Neural progenitor cell (in vitro differentiated cells): Measurements from ENCODE around the gene RALBP1. TPM values are rescaled to one million over a fixed set of nuclear protein-coding genes. Genes with fewer than 3 reads are reported as not detected.

Source experiments
- DNase-seq: peaks from one replicate; pipeline ENCODE4 v3.0.0-alpha.2; 2016; ENCODE audit warnings: low spot score
- H2AFZ ChIP-seq: fragments of 200-600 bp; sonication (generic); replicated peaks from 2 replicates; pipeline ENCODE4 v1.6.1; 2016; ENCODE audit warnings: antibody characterized with exemption
- H3F3A ChIP-seq: fragments of 200-600 bp; sonication (generic); 2 replicates; pipeline ENCODE4 v1.6.1; 2016; ENCODE audit warnings: antibody characterized with exemption, low read depth
- H3K27ac ChIP-seq: fragments of 200-600 bp; sonication (generic); 2 replicates; pipeline ENCODE4 v1.5.1; 2016; ENCODE audit warnings: mild to moderate bottlenecking
- H3K27me3 ChIP-seq: fragments of 200-600 bp; sonication (generic); 2 replicates; pipeline ENCODE4 v1.6.1; 2016; ENCODE audit warnings: mild to moderate bottlenecking, moderate library complexity
- H3K36me3 ChIP-seq: fragments of 200-600 bp; sonication (generic); 2 replicates; pipeline ENCODE4 v1.5.1; 2016
- H3K4me1 ChIP-seq: fragments of 200-600 bp; sonication (generic); 2 replicates; pipeline ENCODE4 v1.6.1; 2016; ENCODE audit warnings: mixed run types
- H3K4me2 ChIP-seq: fragments of 200-600 bp; sonication (generic); 2 replicates; pipeline ENCODE4 v1.6.1; 2016
- H3K4me3 ChIP-seq: fragments of 200-600 bp; sonication (generic); 2 replicates; pipeline ENCODE4 v1.5.1; 2016
- H3K79me2 ChIP-seq: fragments of 200-600 bp; sonication (generic); 2 replicates; pipeline ENCODE4 v1.6.1; 2016; ENCODE audit warnings: low read depth
- H3K9ac ChIP-seq: fragments of 200-600 bp; sonication (generic); 2 replicates; pipeline ENCODE4 v1.6.1; 2016
- H3K9me3 ChIP-seq: fragments of 200-600 bp; sonication (generic); 2 replicates; pipeline ENCODE4 v1.5.1; 2016; ENCODE audit warnings: low read depth
- H4K20me1 ChIP-seq: fragments of 200-600 bp; sonication (generic); 2 replicates; pipeline ENCODE4 v1.6.1; 2016; ENCODE audit warnings: low read depth
- H3K27ac Mint-ChIP-seq: 3 replicates; pipeline ENCODE4 v1.8.0; 2021; ENCODE audit warnings: mixed read lengths
- H3K27me3 Mint-ChIP-seq: 2 replicates; pipeline ENCODE4 v1.8.0; 2022; ENCODE audit warnings: low read depth, mild to moderate bottlenecking, inconsistent platforms, moderate library complexity, mixed read lengths; ENCODE audit not compliant: insufficient read depth
- H3K36me3 Mint-ChIP-seq: 3 replicates; pipeline ENCODE4 v1.8.0; 2021; ENCODE audit warnings: mixed read lengths
- H3K4me1 Mint-ChIP-seq: 3 replicates; pipeline ENCODE4 v1.8.0; 2021; ENCODE audit warnings: mixed read lengths
- H3K4me3 Mint-ChIP-seq: 3 replicates; pipeline ENCODE4 v1.8.0; 2021; ENCODE audit warnings: mild to moderate bottlenecking, moderate library complexity, mixed read lengths
- H3K9me3 Mint-ChIP-seq: 3 replicates; pipeline ENCODE4 v1.8.0; 2020; ENCODE audit warnings: mixed read lengths
- CTCF ChIP-seq: fragments of 200-600 bp; sonication (generic); IDR thresholded peaks from 2 replicates; pipeline ENCODE4 v1.5.1; 2017; ENCODE audit warnings: antibody characterized with exemption, mild to moderate bottlenecking
- EZH2 ChIP-seq: fragments of 200-600 bp; sonication (generic); IDR thresholded peaks from 2 replicates; pipeline ENCODE4 v1.6.1; 2017; ENCODE audit warnings: antibody characterized with exemption, mild to moderate bottlenecking, moderate library complexity
- EZH2phosphoT487 ChIP-seq: fragments of 200-600 bp; sonication (generic); IDR thresholded peaks from 2 replicates; pipeline ENCODE4 v1.6.1; 2017; ENCODE audit warnings: antibody characterized with exemption
- total RNA-seq: library from RNA; depleted of rRNA; stranded (reverse); fragments of >200 nt; gene quantifications from 2 replicates; pipeline ENCODE4 v1.2.3, GENCODE V29; 2015; ENCODE audit warnings: low replicate concordance

RALBP1 gene
- total RNA-seq = 61.5 and 84.7 TPM in 2 replicates

GRCh38 chr18:9474983-9475642 is at the start of gene RALBP1:
Gene RALBP1 (plus strand): TSS chr18:9475513. CDS start chr18:9513046, 37,533 bp downstream.
- peaks cover 46% of the 10 kb centered on the region for H3K79me2 ChIP-seq
- Mint-ChIP-seq H3K4me1 (peaks cover 14% of the 10 kb centered on the region), H3K27ac (peak within 1 kb of the TSS; percentile 23), H3K27me3 (peaks cover 3% of the 10 kb centered on the region), H3K4me3 (peak within 1 kb of the TSS; percentile 90), H3K9me3 (no peaks in the 10 kb centered on the region), H3K36me3 (peaks cover 6% of the 10 kb centered on the region)
- peak; percentile 100 for DNase-seq
- TF ChIP-seq EZH2phosphoT487 (no peak), CTCF (peak; percentile 26), EZH2 (no peak)
- H3K27me3 ChIP-seq = no peaks in the 10 kb centered on the region
- no peaks in the 10 kb centered on the region for H4K20me1 ChIP-seq
- H3F3A ChIP-seq = peaks cover 4% of the 10 kb centered on the region
- peaks cover 9% of the 10 kb centered on the region for H3K4me1 ChIP-seq
- H3K9me3 ChIP-seq = no peaks in the 10 kb centered on the region
- H2AFZ ChIP-seq = peak within 1 kb of the TSS; percentile 98
- H3K4me2 ChIP-seq = peak within 1 kb of the TSS; percentile 94
- peak within 1 kb of the TSS; percentile 92 for H3K27ac ChIP-seq
- no peaks in the 10 kb centered on the region for H3K36me3 ChIP-seq
- H3K9ac ChIP-seq = peak within 1 kb of the TSS; percentile 90
- H3K4me3 ChIP-seq = peak within 1 kb of the TSS; percentile 84

GRCh38 chr18:9426753-9427152 is 48.6 kb upstream of the RALBP1 start:
- H3K9me3 ChIP-seq = no peaks in the 10 kb centered on the region
- H3K36me3 ChIP-seq = no peaks in the 10 kb centered on the region
- peaks cover 4% of the 10 kb centered on the region for H3K4me1 ChIP-seq
- no peaks in the 10 kb centered on the region for H3K4me1 Mint-ChIP-seq
- no peaks in the 10 kb centered on the region for H3K36me3 Mint-ChIP-seq
- TF ChIP-seq EZH2 (no peak), EZH2phosphoT487 (no peak), CTCF (no peak)
- no peaks in the 10 kb centered on the region for H4K20me1 ChIP-seq
- no peak overlapping the region for H3K9ac ChIP-seq
- H3K27ac Mint-ChIP-seq = no peak overlapping the region
- H3K4me2 ChIP-seq = no peak overlapping the region
- H3K27ac ChIP-seq = no peak overlapping the region
- H3K27me3 ChIP-seq = no peaks in the 10 kb centered on the region
- peaks cover 2% of the 10 kb centered on the region for H3K27me3 Mint-ChIP-seq
- peaks cover 2% of the 10 kb centered on the region for H3K9me3 Mint-ChIP-seq
- no peaks in the 10 kb centered on the region for H3K79me2 ChIP-seq
- H3F3A ChIP-seq = no peaks in the 10 kb centered on the region
- H3K4me3 Mint-ChIP-seq = no peak overlapping the region
- peak overlapping the region; percentile 2 for H2AFZ ChIP-seq
- peak; percentile 13 for DNase-seq
- no peak overlapping the region for H3K4me3 ChIP-seq

GRCh38 chr18:9428301-9428706 is 47.0 kb upstream of the RALBP1 start:
- Histone ChIP-seq H3F3A (peaks cover 7% of the 10 kb centered on the region), H3K4me1 (peaks cover 5% of the 10 kb centered on the region), H3K4me3 (no peak overlapping the region), H4K20me1 (no peaks in the 10 kb centered on the region), H3K9ac (no peak overlapping the region), H3K4me2 (no peak overlapping the region), H2AFZ (no peak overlapping the region), H3K79me2 (no peaks in the 10 kb centered on the region), H3K9me3 (no peaks in the 10 kb centered on the region), H3K27me3 (no peaks in the 10 kb centered on the region), H3K36me3 (no peaks in the 10 kb centered on the region), H3K27ac (no peak overlapping the region)
- DNase-seq = no peak
- Mint-ChIP-seq H3K27me3 (peaks cover 3% of the 10 kb centered on the region), H3K4me3 (no peak overlapping the region), H3K4me1 (peaks cover 2% of the 10 kb centered on the region), H3K27ac (no peak overlapping the region), H3K9me3 (peaks cover 2% of the 10 kb centered on the region), H3K36me3 (no peaks in the 10 kb centered on the region)
- TF ChIP-seq EZH2 (no peak), EZH2phosphoT487 (no peak), CTCF (no peak)
